Measurements from ENCODE around the gene PHACTR3.

The PHACTR3 gene

DNA sequence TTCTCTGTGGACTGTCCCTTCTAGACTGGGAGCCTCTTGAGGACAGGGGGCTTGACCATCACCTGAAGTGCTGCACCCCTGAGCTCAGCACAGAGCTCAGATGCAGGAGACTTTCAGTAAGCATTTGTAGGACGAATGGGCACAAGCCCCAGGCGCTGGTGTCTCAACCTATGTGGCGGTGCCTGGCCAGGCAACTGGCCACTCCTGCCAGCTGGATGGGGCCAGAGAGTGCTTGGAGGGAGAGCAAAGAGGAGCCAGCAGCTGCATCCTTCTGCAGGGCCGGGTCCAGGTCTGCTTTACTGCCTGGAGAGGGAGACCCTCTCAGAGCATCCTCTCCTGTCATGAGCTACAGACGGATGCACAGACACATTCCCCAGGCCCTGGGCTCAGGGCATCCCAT, 4.5 kb downstream of the PHACTR3 start:
- no peak overlapping the region for H3K4me3 ChIP-seq (ENCODE audit: low read depth, low read length, poor library complexity, severe bottlenecking)
- H3K9me2 ChIP-seq (ENCODE audit: low read depth, low read length), result no peaks in the 10 kb centered on the region
- H3K4me1 ChIP-seq (ENCODE audit: insufficient read depth, low read length, severe bottlenecking), result no peaks in the 10 kb centered on the region
- no peaks in the 10 kb centered on the region for H3F3A ChIP-seq (ENCODE audit: insufficient read depth, low read length)
- H2AFZ ChIP-seq (ENCODE audit: low read length), result no peak overlapping the region
- no peak for TF ChIP-seq EZH2 (IDR thresholded peaks at IDR 0.05; ENCODE audit: borderline replicate concordance, low read length)
- TF ChIP-seq, protein P1, sequence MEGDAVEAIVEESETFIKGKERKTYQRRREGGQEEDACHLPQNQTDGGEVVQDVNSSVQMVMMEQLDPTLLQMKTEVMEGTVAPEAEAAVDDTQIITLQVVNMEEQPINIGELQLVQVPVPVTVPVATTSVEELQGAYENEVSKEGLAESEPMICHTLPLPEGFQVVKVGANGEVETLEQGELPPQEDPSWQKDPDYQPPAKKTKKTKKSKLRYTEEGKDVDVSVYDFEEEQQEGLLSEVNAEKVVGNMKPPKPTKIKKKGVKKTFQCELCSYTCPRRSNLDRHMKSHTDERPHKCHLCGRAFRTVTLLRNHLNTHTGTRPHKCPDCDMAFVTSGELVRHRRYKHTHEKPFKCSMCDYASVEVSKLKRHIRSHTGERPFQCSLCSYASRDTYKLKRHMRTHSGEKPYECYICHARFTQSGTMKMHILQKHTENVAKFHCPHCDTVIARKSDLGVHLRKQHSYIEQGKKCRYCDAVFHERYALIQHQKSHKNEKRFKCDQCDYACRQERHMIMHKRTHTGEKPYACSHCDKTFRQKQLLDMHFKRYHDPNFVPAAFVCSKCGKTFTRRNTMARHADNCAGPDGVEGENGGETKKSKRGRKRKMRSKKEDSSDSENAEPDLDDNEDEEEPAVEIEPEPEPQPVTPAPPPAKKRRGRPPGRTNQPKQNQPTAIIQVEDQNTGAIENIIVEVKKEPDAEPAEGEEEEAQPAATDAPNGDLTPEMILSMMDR (IDR thresholded peaks at IDR 0.05; ENCODE audit: low read length), result no peak
- no peaks in the 10 kb centered on the region for H4K20me1 ChIP-seq (ENCODE audit: insufficient read depth, low read length)
- no peak overlapping the region for H3K27ac ChIP-seq (ENCODE audit: low read depth, low read length, poor library complexity, severe bottlenecking)
- H3K79me2 ChIP-seq (ENCODE audit: insufficient read depth, low read length), result no peaks in the 10 kb centered on the region
- no peaks in the 10 kb centered on the region for H3K36me3 ChIP-seq (ENCODE audit: insufficient read depth, low read length)
- H3K9ac ChIP-seq (ENCODE audit: low read length), result no peak overlapping the region
- no peaks in the 10 kb centered on the region for H3K9me3 ChIP-seq (ENCODE audit: low read length)
- H3K4me2 ChIP-seq (ENCODE audit: low read length), result no peak overlapping the region
- H3K27me3 ChIP-seq (ENCODE audit: insufficient read depth, low read length), result no peaks in the 10 kb centered on the region

DNA sequence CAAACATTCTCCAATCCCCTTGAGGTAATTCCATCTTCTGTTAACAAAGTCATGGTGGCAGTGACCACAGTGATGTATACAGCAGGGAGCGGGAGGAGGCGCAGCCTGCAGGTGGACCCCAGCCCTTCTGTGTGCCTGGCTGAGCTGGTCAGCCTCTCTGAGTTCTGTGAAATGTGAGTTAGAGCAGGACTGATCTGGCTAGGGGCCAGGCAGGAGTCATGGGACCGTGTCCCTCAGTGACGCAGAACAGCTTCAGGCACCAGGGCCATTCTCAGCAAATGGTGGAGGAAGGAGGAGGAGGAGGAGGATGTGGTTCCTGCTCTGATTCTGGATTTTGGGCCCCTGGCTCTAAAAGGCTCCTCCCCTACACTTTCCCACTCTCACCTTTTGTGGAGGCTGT, 6.9 kb downstream of the PHACTR3 start:
- no peak overlapping the region for H3K9ac ChIP-seq (ENCODE audit: low read length)
- TF ChIP-seq, protein P1 (IDR thresholded peaks at IDR 0.05; ENCODE audit: low read length), result no peak
- TF ChIP-seq EZH2 (IDR thresholded peaks at IDR 0.05; ENCODE audit: borderline replicate concordance, low read length), result no peak
- H4K20me1 ChIP-seq (ENCODE audit: insufficient read depth, low read length), result no peaks in the 10 kb centered on the region

GRCh38 chr20:59613861-59614260, 9.5 kb downstream of the PHACTR3 start:
- Histone ChIP-seq H4K20me1 (ENCODE audit: insufficient read depth, low read length) (no peaks in the 10 kb centered on the region), H3K4me1 (ENCODE audit: insufficient read depth, low read length, severe bottlenecking) (no peaks in the 10 kb centered on the region), H3F3A (ENCODE audit: insufficient read depth, low read length) (no peaks in the 10 kb centered on the region)

More for the DNA sequence above, 6.9 kb downstream of the PHACTR3 start:
- Histone ChIP-seq H3K36me3 (ENCODE audit: insufficient read depth, low read length) (no peaks in the 10 kb centered on the region), H3K9me3 (ENCODE audit: low read length) (no peaks in the 10 kb centered on the region), H3F3A (ENCODE audit: insufficient read depth, low read length) (no peaks in the 10 kb centered on the region), H2AFZ (ENCODE audit: low read length) (no peak overlapping the region), H3K79me2 (ENCODE audit: insufficient read depth, low read length) (no peaks in the 10 kb centered on the region), H3K27ac (ENCODE audit: low read depth, low read length, poor library complexity, severe bottlenecking) (no peak overlapping the region), H3K27me3 (ENCODE audit: insufficient read depth, low read length) (no peaks in the 10 kb centered on the region), H3K4me1 (ENCODE audit: insufficient read depth, low read length, severe bottlenecking) (no peaks in the 10 kb centered on the region), H3K4me2 (ENCODE audit: low read length) (no peak overlapping the region), H3K4me3 (ENCODE audit: low read depth, low read length, poor library complexity, severe bottlenecking) (no peak overlapping the region), H3K9me2 (ENCODE audit: low read depth, low read length) (no peaks in the 10 kb centered on the region)

More at GRCh38 chr20:59613861-59614260, 9.5 kb downstream of the PHACTR3 start:
- no peak overlapping the region for H3K27ac ChIP-seq (ENCODE audit: low read depth, low read length, poor library complexity, severe bottlenecking)
- no peaks in the 10 kb centered on the region for H3K27me3 ChIP-seq (ENCODE audit: insufficient read depth, low read length)
- TF ChIP-seq, protein P1 (IDR thresholded peaks at IDR 0.05; ENCODE audit: low read length), result no peak
- no peak for TF ChIP-seq EZH2 (IDR thresholded peaks at IDR 0.05; ENCODE audit: borderline replicate concordance, low read length)
- H3K4me3 ChIP-seq (ENCODE audit: low read depth, low read length, poor library complexity, severe bottlenecking), result no peak overlapping the region
- H3K9me3 ChIP-seq (ENCODE audit: low read length), result no peaks in the 10 kb centered on the region
- no peak overlapping the region for H3K4me2 ChIP-seq (ENCODE audit: low read length)
- no peaks in the 10 kb centered on the region for H3K9me2 ChIP-seq (ENCODE audit: low read depth, low read length)
- no peaks in the 10 kb centered on the region for H3K79me2 ChIP-seq (ENCODE audit: insufficient read depth, low read length)
- no peaks in the 10 kb centered on the region for H3K36me3 ChIP-seq (ENCODE audit: insufficient read depth, low read length)
- no peak overlapping the region for H3K9ac ChIP-seq (ENCODE audit: low read length)
- H2AFZ ChIP-seq (ENCODE audit: low read length), result no peak overlapping the region

All from OCI-LY1 (cell line).